ENCODE measurements around the gene CDCA5. TPM values are rescaled to one million over a fixed set of nuclear protein-coding genes. Genes with fewer than 3 reads are reported as not detected.

Gene CDCA5
- total RNA-seq, 1 donor from 2014 or later = 14.8 TPM

- H3K36me3 Mint-ChIP-seq (ENCODE audit: low read depth, unreplicated experiment) = peaks cover 10% of the 10 kb centered on the region
- H3K4me3 Mint-ChIP-seq (ENCODE audit: unreplicated experiment) = peak overlapping the region; percentile 16
- TF ChIP-seq CTCF (IDR thresholded peaks at IDR 0.05; ENCODE audit: unreplicated experiment) = no peak
- DNase-seq (ENCODE audit: low spot score) = no peak
- peaks cover 8% of the 10 kb centered on the region for H3K4me1 Mint-ChIP-seq (ENCODE audit: unreplicated experiment)
- H3K27ac Mint-ChIP-seq (ENCODE audit: unreplicated experiment) = peak overlapping the region; percentile 48
- H3K27me3 Mint-ChIP-seq (ENCODE audit: unreplicated experiment) = peaks cover 4% of the 10 kb centered on the region
- H3K9me3 Mint-ChIP-seq (ENCODE audit: unreplicated experiment) = no peaks in the 10 kb centered on the region
These were observed 5.0 kb downstream of the CDCA5 start for GRCh38 chr11:65078786-65079342.

DNA sequence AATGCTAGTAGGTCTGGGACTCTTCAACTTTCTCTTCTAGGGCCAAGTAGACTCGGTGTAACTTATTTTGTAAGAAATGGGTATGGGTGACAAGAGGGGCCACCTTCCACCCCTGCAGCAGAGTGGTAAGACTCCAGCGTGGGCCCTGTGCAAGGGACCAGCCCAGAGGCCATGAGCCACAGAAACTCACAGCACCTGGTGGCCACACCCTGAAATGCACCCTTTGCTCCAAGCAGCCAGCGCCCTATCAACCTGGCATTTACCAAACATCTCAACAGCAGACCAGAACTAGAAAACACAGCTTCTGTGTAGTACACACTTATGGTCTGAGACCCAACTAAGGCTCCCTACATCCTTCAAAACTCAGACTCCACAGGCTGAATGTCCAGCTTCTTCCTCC is 5.7 kb downstream of the CDCA5 start:
- peak overlapping the region; percentile 47 for H3K4me3 Mint-ChIP-seq (ENCODE audit: unreplicated experiment)
- H3K27me3 Mint-ChIP-seq (ENCODE audit: unreplicated experiment) = peaks cover 4% of the 10 kb centered on the region
- H3K27ac Mint-ChIP-seq (ENCODE audit: unreplicated experiment) = peak overlapping the region; percentile 17
- H3K36me3 Mint-ChIP-seq (ENCODE audit: low read depth, unreplicated experiment) = peaks cover 10% of the 10 kb centered on the region
- peak; percentile 84 for TF ChIP-seq CTCF (IDR thresholded peaks at IDR 0.05; ENCODE audit: unreplicated experiment)
- peaks cover 4% of the 10 kb centered on the region for H3K4me1 Mint-ChIP-seq (ENCODE audit: unreplicated experiment)
- no peaks in the 10 kb centered on the region for H3K9me3 Mint-ChIP-seq (ENCODE audit: unreplicated experiment)
- DNase-seq (ENCODE audit: low spot score) = peak; percentile 65

DNA sequence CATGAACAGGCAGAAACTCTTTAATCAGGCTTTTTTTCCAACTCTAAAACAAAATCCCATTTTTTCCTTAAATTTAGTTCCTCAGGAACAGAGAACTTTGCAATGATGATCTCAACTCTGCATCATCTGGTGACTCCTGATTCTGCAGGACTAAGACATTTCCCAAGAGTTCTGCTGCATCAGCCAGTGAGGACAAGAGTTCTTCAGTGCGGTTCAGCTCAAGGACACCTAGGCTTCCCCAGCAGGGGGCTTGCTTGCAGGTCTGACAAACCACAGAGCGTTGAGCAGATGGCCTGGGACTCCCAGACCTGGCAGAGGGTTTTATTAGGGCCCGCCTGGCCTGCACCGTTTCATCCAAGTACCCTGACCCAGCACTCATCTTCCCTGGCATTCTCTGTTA is 6.4 kb downstream of the CDCA5 start:
- H3K4me3 Mint-ChIP-seq (ENCODE audit: unreplicated experiment) = peak overlapping the region; percentile 47
- DNase-seq (ENCODE audit: low spot score) = no peak
- H3K9me3 Mint-ChIP-seq (ENCODE audit: unreplicated experiment) = no peaks in the 10 kb centered on the region
- peaks cover 10% of the 10 kb centered on the region for H3K36me3 Mint-ChIP-seq (ENCODE audit: low read depth, unreplicated experiment)
- peaks cover 4% of the 10 kb centered on the region for H3K27me3 Mint-ChIP-seq (ENCODE audit: unreplicated experiment)
- no peak overlapping the region for H3K27ac Mint-ChIP-seq (ENCODE audit: unreplicated experiment)
- TF ChIP-seq CTCF (IDR thresholded peaks at IDR 0.05; ENCODE audit: unreplicated experiment) = no peak
- no peaks in the 10 kb centered on the region for H3K4me1 Mint-ChIP-seq (ENCODE audit: unreplicated experiment)

- Mint-ChIP-seq H3K27ac (ENCODE audit: unreplicated experiment) (no peak overlapping the region), H3K27me3 (ENCODE audit: unreplicated experiment) (peaks cover 1% of the 10 kb centered on the region), H3K36me3 (ENCODE audit: low read depth, unreplicated experiment) (peaks cover 6% of the 10 kb centered on the region), H3K9me3 (ENCODE audit: unreplicated experiment) (no peaks in the 10 kb centered on the region), H3K4me1 (ENCODE audit: unreplicated experiment) (no peaks in the 10 kb centered on the region), H3K4me3 (ENCODE audit: unreplicated experiment) (no peak overlapping the region)
- no peak for TF ChIP-seq CTCF (IDR thresholded peaks at IDR 0.05; ENCODE audit: unreplicated experiment)
- DNase-seq (ENCODE audit: low spot score) = no peak
These were observed 11.2 kb downstream of the CDCA5 start for GRCh38 chr11:65072631-65072966.

- Mint-ChIP-seq H3K36me3 (ENCODE audit: low read depth, unreplicated experiment) (peaks cover 6% of the 10 kb centered on the region), H3K9me3 (ENCODE audit: unreplicated experiment) (no peaks in the 10 kb centered on the region), H3K27ac (ENCODE audit: unreplicated experiment) (no peak overlapping the region), H3K4me3 (ENCODE audit: unreplicated experiment) (no peak overlapping the region), H3K27me3 (ENCODE audit: unreplicated experiment) (peaks cover 1% of the 10 kb centered on the region), H3K4me1 (ENCODE audit: unreplicated experiment) (no peaks in the 10 kb centered on the region)
- TF ChIP-seq CTCF (IDR thresholded peaks at IDR 0.05; ENCODE audit: unreplicated experiment) = no peak
- no peak for DNase-seq (ENCODE audit: low spot score)
These were observed 11.8 kb downstream of the CDCA5 start for GRCh38 chr11:65071907-65072630.
